ENCODE data around the gene MTURN.

MTURN gene

DNA sequence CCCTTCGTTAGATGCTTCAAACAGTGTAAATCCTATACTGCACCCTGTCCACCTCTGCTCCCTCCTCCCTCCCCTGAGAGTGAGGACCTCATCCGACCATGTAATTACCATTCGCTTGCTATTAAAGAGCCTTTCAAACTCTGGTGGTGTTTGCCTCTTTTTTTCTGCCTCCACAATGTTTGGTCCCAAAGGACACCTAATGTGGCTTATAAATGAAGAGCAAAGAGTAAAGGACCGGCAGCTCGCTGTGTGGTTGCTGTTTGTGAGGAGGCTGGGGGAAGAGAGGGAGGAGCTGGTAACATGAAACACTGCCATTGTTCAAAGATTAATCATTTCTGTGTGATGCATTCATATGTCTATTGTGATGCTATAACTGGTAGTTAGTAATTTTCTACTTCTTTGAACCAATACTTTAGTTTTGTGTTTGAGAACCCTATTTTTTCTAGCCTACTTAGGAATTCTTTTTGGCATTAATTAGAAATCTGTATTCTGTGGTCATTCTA, 27.9 kb downstream of the MTURN start:
- no peak for DNase-seq

- DNase-seq, result no peak
Measured at GRCh38 chr7:30163231-30163894, 28.6 kb downstream of the MTURN start.

DNA sequence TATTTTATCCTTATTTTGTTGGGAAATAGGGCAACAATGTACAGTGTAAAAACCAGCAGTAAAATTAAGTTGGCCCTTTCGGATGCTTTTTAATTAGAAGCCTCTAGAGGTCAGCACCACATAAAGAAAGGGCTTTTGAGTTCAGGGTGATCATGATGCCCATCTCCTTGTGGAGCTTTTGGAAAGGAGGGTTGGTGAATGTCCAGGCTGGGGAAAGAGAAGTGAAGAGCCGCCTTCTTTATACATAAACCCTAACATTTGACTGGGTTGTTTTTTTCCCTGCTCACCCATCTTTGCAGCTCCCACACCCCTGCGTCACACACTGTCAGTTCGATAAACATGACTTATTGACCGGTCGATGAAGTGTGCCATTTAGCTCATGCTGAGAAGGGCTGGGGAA, 29.8 kb downstream of the MTURN start:
- DNase-seq, result peak; percentile 31

- no peak for DNase-seq
Measured at GRCh38 chr7:30165590-30165989, 30.8 kb downstream of the MTURN start.

DNA sequence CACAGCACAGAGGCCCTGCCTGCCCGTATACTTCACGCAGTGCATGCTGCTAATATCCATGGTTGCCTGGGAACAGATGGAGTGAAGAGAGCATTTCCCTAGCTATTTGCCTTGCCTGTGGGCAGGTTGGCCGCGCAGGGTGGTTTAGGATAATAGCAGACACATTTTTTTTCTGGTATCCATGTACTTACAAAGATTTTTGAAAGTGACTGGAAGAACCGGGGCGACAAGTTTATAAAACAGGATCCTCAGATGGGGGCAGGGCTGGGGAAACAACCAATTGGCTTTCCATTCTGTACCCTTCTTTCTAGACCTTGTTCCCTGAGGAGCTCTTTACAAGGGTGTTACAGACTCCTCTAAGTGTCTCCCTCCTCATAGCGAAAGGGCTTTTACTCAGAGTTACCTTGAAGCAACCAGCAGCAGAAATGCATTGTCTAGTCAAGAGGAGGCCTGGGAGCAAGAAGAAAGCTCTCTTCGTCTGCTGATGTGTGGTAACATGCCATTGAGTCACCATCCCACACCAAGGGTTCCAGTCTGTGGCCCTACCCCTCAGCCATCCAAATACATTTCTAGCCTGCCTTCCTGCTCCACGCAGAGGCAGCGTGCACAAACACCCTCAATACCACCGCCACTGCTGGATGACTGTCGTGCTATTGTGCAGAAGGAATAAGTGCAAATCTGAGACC, 31.5 kb downstream of the MTURN start:
- no peak for DNase-seq

- no peak for DNase-seq
Measured at GRCh38 chr7:30166841-30167235, 32.1 kb downstream of the MTURN start.

DNA sequence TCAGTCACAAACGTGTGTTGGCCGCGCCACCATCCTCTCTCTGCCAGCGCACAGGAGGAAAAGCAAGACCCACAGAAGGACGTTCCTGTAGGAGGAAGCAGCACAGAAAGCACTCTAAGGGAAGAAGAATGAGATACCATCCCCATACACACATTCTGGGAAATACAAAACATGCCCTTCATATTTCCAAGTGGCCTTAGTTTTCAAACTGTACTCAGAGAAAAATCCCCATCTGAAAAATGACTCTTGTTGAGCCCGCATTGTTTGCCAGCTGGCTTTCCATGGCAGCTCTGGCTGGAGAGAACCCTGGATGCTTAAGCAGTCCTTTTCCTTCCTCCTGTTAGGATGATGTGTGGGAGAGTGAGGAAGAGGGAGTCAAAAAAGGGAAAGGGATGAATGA, 33.1 kb downstream of the MTURN start:
- DNase-seq, result no peak

- no peak for DNase-seq
Measured at GRCh38 chr7:30168835-30169573, 34.2 kb downstream of the MTURN start.

GRCh38 chr7:30169579-30169978, 34.8 kb downstream of the MTURN start:
- DNase-seq, result no peak

GRCh38 chr7:30170476-30171205, 35.9 kb downstream of the MTURN start:
- DNase-seq, result no peak

DNA sequence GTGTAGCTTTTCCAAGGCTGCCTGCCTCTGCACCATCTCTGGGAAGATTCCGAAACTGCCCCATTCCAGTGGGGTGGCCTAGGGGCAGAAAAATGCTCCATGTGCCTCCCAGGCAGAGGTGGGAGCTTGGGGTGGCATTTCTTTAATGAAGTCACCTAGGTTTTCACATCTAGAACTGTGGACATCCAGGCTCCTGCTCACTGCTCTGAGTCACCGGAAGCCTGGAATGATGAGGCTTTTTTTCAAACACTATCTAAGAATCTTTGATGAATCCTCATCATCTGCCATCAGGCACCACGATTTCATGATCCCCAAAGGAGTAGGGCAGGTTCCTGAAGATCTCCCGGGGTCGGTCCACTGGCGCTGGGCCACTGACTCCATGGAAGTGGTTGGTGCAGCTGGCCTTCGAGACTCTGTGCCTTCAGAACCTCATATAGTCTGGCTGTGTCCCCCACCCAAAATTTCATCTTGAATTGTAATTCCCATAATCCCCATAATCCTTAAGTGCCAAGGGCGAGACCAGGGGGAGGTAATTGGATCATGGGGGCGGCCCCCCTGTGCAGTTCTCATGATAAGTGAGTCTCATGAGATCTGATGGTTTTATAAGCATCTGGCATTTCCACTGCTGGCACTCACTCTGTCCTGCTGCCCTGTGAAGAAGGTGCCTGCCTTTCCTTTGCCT, 37.1 kb downstream of the MTURN start:
- no peak for DNase-seq

DNA sequence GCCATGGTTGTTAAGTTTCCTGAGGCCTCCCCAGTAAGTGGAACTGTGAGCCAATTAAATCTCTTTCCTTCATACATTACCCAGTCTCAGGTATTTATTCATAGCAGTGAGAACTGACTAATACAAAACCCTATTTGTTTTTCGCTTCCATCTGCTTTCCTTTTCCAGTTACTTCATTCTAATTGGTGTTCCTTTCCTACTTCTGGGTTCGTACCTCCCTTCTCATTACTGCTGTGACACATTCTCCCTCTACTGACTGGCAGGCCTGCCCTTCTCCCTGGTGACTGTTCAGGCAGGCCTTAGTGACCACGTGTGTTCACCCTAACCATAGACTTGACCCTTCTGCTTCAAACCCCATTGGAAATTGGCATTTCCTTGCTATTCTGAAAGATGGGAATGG, 37.7 kb downstream of the MTURN start:
- DNase-seq, result no peak

GRCh38 chr7:30173058-30173897, 38.5 kb downstream of the MTURN start:
- peak; percentile 97 for DNase-seq

- no peak for DNase-seq
Measured at GRCh38 chr7:30175180-30175579, 40.4 kb downstream of the MTURN start.

GRCh38 chr7:30175636-30176147, 40.9 kb downstream of the MTURN start:
- no peak for DNase-seq

- DNase-seq, result no peak
Measured at GRCh38 chr7:30176463-30177109, 41.8 kb downstream of the MTURN start.

DNA sequence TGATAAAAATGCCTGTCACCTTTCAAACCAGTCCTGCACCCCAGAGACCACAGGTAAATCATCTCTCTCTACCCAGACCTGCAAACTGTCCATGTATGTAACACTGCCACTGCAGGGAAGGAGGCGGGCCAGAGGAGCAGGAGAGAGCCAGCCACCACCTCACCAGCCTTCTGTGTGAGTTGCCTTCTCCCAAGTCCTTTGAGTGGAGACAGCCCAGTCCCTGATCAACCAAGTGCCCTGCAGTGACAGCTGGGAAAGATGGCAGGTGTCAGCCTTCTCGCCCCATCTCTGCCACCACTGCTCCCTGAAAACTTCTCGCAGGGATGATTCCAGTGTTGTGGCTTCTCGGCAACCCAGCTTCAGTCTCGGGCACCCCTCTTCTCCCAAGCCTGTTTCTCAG, 42.4 kb downstream of the MTURN start:
- no peak for DNase-seq

DNA sequence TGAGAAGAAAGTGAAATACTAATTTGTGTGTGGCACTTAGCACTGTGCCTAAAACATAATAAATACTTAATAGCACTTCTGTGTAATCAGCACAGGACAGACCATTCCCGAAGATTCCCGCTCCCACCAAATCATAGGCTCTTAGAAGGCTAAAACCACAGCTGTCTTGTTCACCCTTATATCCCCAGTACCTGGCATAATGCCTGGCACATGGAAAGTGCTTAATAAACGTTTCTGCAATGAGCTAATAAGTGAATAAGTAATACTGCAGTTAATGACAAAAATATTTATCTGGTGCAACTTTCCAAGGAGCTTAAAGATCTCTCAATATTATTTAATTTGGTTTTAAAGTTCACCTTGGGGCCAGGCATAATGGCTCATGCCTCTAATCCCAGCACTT, 43.2 kb downstream of the MTURN start:
- DNase-seq, result no peak

DNA sequence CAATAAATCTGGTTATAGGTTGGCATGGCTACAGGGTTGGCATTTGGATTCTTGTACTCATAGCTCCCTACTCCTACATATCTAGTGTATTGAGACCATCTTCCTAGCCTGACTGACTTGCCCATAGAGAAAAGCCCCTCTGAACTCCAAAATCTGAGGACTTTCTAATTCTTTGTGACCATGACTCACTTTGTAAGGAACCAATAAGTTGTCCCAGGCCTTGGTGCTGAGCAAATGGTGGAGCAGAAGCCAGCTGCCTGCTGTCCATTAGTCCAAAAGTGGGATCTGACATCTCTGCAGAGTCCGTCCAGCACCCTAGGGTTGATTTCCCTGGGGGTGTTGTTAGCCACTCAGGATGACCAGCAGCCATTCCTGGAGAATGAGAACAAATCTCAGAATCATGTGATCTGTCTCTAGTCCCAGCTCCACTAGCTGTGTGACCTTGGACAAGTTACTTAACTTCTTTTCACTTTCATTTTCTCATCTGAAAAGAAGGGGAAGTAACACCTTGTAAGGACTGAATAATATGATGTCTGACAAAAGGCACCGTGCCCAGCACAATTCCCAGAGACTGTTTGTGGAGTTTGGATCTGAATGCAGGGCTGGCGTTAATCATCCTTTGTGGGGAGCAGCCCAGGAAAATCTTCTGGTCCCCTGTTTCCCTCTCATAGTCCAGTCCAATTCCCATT, 44.1 kb downstream of the MTURN start:
- no peak for DNase-seq

DNA sequence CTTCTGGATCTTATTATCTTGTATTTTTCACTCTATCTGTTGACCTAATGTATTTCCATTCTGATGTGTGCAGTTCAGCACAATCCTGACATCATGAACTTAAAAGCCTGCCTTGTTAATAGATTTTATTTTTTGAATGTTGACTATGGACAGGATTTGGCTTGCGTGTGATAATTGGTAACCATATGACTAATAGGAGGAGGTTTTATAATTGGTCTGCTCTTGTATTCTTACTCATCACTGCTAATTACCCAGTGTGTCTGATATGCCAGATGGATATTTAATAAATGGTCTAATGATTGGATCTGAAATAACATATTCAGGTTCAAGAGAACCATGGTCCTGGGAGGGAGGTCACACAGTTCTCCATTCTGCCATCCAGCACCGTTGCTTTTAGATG, 45.9 kb downstream of the MTURN start:
- DNase-seq, result no peak

Data from SHP77 treated with DMSO at 0.1 percent for 48 hours (cell line).